OCI-LY7 (cell line): ENCODE data around the gene CASQ1. TPM values are rescaled to one million over a fixed set of nuclear protein-coding genes. Genes with fewer than 3 reads are reported as not detected.

Experiments
- BruUV-seq: library from RNA; stranded (reverse); fragments of 400-500 nt; replicated peaks from 2 replicates; lab custom pipeline; 2021; lab: Mats Ljungman, UMichigan
- CTCF ChIA-PET: fragments of 300-600 bp; sonication (Branson Sonifier 250); formaldehyde crosslinking; loops from one replicate; lab custom pipeline; 2022; ENCODE audit warnings: antibody characterized with exemption; ENCODE audit not compliant: unreplicated experiment; lab: Charles Lee
- POLR2A ChIA-PET: fragments of 300-600 bp; sonication (Branson Sonifier 250); formaldehyde crosslinking; loops from one replicate; lab custom pipeline; 2022; ENCODE audit warnings: antibody characterized with exemption; lab: Charles Lee
- DNase-seq: peaks from one replicate; pipeline ENCODE4 v3.0.0-alpha.2; 2015; ENCODE audit warnings: low spot score
- H2AFZ ChIP-seq: fragments of 200-600 bp; sonication (generic), shearing (Covaris generic); 2 replicates; pipeline ENCODE4 v1.6.1; 2014; ENCODE audit warnings: mild to moderate bottlenecking, antibody characterized with exemption, low read length, moderate library complexity
- H3K27ac ChIP-seq: fragments of 200-600 bp; sonication (generic); 2 replicates; pipeline ENCODE4 v1.5.1; 2014; ENCODE audit warnings: mixed run types, low read depth, mild to moderate bottlenecking, moderate library complexity, low read length, inconsistent platforms; ENCODE audit not compliant: poor library complexity, severe bottlenecking
- H3K36me3 ChIP-seq: fragments of 200-600 bp; sonication (generic); 2 replicates; pipeline ENCODE4 v1.6.1; 2014; ENCODE audit warnings: mild to moderate bottlenecking, antibody characterized with exemption, low read length, moderate library complexity, mixed read lengths; ENCODE audit not compliant: insufficient read depth
- H3K4me1 ChIP-seq: fragments of 200-600 bp; sonication (generic); 2 replicates; pipeline ENCODE4 v1.5.1; 2014; ENCODE audit warnings: mild to moderate bottlenecking, low read length; ENCODE audit not compliant: insufficient read depth, poor library complexity, severe bottlenecking
- H3K4me2 ChIP-seq: fragments of 200-600 bp; sonication (generic); 2 replicates; pipeline ENCODE4 v1.6.1; 2014; ENCODE audit warnings: mild to moderate bottlenecking, low read length
- H3K4me3 ChIP-seq: fragments of 200-600 bp; sonication (generic); 2 replicates; pipeline ENCODE4 v1.5.1; 2014; ENCODE audit warnings: mild to moderate bottlenecking, low read depth, low read length; ENCODE audit not compliant: poor library complexity, severe bottlenecking
- H3K79me2 ChIP-seq: fragments of 200-600 bp; sonication (generic); 2 replicates; pipeline ENCODE4 v1.6.1; 2016; ENCODE audit warnings: low read depth, mild to moderate bottlenecking, low read length, moderate library complexity, mixed read lengths; ENCODE audit not compliant: insufficient read depth
- H3K9me2 ChIP-seq: fragments of 200-600 bp; sonication (generic); 2 replicates; pipeline ENCODE4 v1.6.1; 2016; ENCODE audit warnings: mild to moderate bottlenecking, low read length, mixed read lengths; ENCODE audit not compliant: insufficient read depth
- H3K9me3 ChIP-seq: fragments of 200-600 bp; sonication (generic); 2 replicates; pipeline ENCODE4 v1.6.1; 2014; ENCODE audit warnings: mild to moderate bottlenecking, mixed run types, low read length, mixed read lengths
- H4K20me1 ChIP-seq: fragments of 200-600 bp; sonication (generic); 2 replicates; pipeline ENCODE4 v1.6.1; 2014; ENCODE audit warnings: mild to moderate bottlenecking, antibody characterized with exemption, low read length, moderate library complexity, mixed read lengths; ENCODE audit not compliant: insufficient read depth
- EZH2phosphoT487 ChIP-seq: fragments of 200-600 bp; sonication (generic); IDR thresholded peaks from 2 replicates; pipeline ENCODE4 v1.6.1; 2018; ENCODE audit warnings: low read depth, borderline replicate concordance, mild to moderate bottlenecking, mixed run types, antibody characterized with exemption, low read length, moderate library complexity, mixed read lengths
- intact Hi-C: fragments of 100-400 bp; cut with micrococcal nuclease; formaldehyde crosslinking; loops from one replicate; pipeline ENCODE4 v1.10.0; 2022; ENCODE audit not compliant: unreplicated experiment
- total RNA-seq, 2 experiments: library from RNA; depleted of rRNA in 1 of 2; stranded (reverse); fragments of >200 nt in 1 of 2; shearing (Covaris generic) in 1 of 2; gene quantifications; 2 replicates each; pipeline ENCODE4 v1.2.3, GENCODE V29; 2014 to 2022
- TF ChIP-seq, protein P1 (sequence below): fragments of 200-600 bp; sonication (generic); conservative IDR thresholded peaks from 2 replicates; pipeline ENCODE4 v1.5.1; 2014; ENCODE audit warnings: mild to moderate bottlenecking, antibody characterized with exemption, low read length, moderate library complexity, mixed read lengths

Gene CASQ1
- total RNA-seq, 2 experiments from 2014 or later, result not detected

DNA sequence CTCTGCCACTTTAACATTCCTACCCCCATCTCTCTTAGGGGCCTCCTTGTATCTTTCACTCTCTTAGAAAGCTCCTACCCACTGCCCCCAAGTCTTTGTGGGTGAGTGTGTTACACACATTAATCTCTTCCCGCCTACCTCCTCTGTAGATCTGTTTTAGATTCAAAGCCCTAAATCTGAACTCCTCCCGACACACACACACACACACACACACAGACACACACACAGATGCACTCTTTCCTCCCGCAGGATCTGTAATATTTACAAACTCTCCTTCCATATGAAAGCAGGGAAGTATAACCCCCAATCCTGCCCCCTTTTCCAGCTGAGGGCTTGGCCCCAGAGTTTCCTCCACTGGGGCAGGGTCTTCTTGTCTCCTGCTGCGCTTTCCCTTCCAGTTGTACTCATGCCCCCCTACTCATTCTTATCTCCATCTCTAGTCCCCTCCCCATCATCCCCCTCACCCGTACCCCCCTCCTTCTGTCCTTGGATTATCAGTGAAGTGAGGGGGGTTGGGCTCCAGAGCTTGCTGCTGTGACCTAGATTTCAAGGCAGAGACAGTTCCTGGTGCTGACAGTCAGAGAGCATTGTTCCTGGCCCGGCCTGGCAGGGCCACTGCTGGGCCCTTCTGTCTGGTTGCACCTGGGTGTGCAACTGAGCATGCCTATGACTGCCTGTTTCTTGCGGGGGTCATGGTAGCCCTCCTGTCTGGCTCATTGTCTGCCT, 19.1 kb downstream of the CASQ1 start:
- peaks cover 27% of the 10 kb centered on the region for H3K4me1 ChIP-seq
- DNase-seq, result no peak
- peaks cover 76% of the 10 kb centered on the region for H3K36me3 ChIP-seq
- CTCF ChIA-PET, result no interaction called here
- no peak overlapping the region for H3K4me3 ChIP-seq
- H3K27ac ChIP-seq, result no peak overlapping the region
- no peaks in the 10 kb centered on the region for H3K9me2 ChIP-seq
- H3K4me2 ChIP-seq, result no peak overlapping the region
- POLR2A ChIA-PET, result interaction anchor here (1.3 kb wide), 1 partner anchor 10 kb away, joined by 3 read pairs; no protein-coding TSS in a partner anchor
- H3K9me3 ChIP-seq, result no peaks in the 10 kb centered on the region
- no peak overlapping the region for H2AFZ ChIP-seq
- no TSS peak for BruUV-seq
- H3K79me2 ChIP-seq, result peaks cover 6% of the 10 kb centered on the region; the same call in 1 of the 2 replicates
- H4K20me1 ChIP-seq, result 0 out of 2 replicates have a peak, but pooled peaks cover 5% of the 10 kb centered on the region
- intact Hi-C loops, result no loop called here
- TF ChIP-seq, protein P1, sequence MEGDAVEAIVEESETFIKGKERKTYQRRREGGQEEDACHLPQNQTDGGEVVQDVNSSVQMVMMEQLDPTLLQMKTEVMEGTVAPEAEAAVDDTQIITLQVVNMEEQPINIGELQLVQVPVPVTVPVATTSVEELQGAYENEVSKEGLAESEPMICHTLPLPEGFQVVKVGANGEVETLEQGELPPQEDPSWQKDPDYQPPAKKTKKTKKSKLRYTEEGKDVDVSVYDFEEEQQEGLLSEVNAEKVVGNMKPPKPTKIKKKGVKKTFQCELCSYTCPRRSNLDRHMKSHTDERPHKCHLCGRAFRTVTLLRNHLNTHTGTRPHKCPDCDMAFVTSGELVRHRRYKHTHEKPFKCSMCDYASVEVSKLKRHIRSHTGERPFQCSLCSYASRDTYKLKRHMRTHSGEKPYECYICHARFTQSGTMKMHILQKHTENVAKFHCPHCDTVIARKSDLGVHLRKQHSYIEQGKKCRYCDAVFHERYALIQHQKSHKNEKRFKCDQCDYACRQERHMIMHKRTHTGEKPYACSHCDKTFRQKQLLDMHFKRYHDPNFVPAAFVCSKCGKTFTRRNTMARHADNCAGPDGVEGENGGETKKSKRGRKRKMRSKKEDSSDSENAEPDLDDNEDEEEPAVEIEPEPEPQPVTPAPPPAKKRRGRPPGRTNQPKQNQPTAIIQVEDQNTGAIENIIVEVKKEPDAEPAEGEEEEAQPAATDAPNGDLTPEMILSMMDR, result no peak
- TF ChIP-seq EZH2phosphoT487, result no peak

- intact Hi-C loops, result no loop called here
- H3K4me1 ChIP-seq, result peaks cover 21% of the 10 kb centered on the region
- 0 out of 2 replicates have a peak, but pooled peaks cover 5% of the 10 kb centered on the region for H4K20me1 ChIP-seq
- TF ChIP-seq, protein P1, result no peak
- TF ChIP-seq EZH2phosphoT487, result no peak
- H2AFZ ChIP-seq, result no peak overlapping the region
- no peak overlapping the region for H3K4me3 ChIP-seq
- peaks cover 87% of the 10 kb centered on the region for H3K36me3 ChIP-seq
- DNase-seq, result no peak
- no peaks in the 10 kb centered on the region for H3K9me3 ChIP-seq
- no peak overlapping the region for H3K4me2 ChIP-seq
- CTCF ChIA-PET, result no interaction called here
- no peaks in the 10 kb centered on the region for H3K9me2 ChIP-seq
- no peak overlapping the region for H3K27ac ChIP-seq
- POLR2A ChIA-PET, result interaction anchor here (1.6 kb wide), 1 partner anchor 74 kb away, joined by 4 read pairs; the partner anchor contains the start of gene PEX19
- peaks cover 6% of the 10 kb centered on the region; the same call in 1 of the 2 replicates for H3K79me2 ChIP-seq
- BruUV-seq, result no TSS peak
Observed at GRCh38 chr1:160210561-160210960, 20.2 kb downstream of the CASQ1 start.
